ENCODE data around the gene NPDC1.

Gene NPDC1

DNA sequence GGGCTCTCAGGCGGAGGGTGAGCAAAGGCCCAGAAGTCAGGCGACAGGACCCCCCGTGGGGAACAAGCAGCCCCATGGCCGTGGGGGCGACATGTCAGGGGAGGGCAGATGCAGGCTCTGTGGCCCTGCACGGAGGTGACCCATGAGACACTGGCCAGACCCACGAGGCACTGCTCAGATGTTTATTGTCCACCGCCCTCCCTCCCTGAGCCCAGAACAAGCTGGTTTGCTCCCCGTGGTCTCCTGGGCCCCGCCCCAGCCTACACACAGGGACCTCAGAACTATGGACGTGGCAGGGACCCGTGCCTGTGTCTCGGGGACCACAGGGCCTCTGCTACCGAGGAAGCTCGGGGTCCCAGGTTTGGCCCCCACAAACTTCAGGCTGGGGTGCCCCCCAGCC is 16.0 kb downstream of the NPDC1 start:
- Histone ChIP-seq H3K27ac (peak overlapping the region; percentile 91), H3K4me3 (ENCODE audit: low read depth in 1 of 2, low read length in 1 of 2) (peak overlapping the region; percentile 83 to 86), H3K27me3 (peaks cover 10% of the 10 kb centered on the region), H3K9me3 (no peaks in the 10 kb centered on the region), H3K4me1 (ENCODE audit: control insufficient read depth in 1 of 2, insufficient read depth in 1 of 2, low read depth in 1 of 2, low read length in 1 of 2) (peaks cover 66 to 71% of the 10 kb centered on the region in 2 experiments), H3K36me3 (peaks cover 17% of the 10 kb centered on the region)
- TF ChIP-seq, protein P1, sequence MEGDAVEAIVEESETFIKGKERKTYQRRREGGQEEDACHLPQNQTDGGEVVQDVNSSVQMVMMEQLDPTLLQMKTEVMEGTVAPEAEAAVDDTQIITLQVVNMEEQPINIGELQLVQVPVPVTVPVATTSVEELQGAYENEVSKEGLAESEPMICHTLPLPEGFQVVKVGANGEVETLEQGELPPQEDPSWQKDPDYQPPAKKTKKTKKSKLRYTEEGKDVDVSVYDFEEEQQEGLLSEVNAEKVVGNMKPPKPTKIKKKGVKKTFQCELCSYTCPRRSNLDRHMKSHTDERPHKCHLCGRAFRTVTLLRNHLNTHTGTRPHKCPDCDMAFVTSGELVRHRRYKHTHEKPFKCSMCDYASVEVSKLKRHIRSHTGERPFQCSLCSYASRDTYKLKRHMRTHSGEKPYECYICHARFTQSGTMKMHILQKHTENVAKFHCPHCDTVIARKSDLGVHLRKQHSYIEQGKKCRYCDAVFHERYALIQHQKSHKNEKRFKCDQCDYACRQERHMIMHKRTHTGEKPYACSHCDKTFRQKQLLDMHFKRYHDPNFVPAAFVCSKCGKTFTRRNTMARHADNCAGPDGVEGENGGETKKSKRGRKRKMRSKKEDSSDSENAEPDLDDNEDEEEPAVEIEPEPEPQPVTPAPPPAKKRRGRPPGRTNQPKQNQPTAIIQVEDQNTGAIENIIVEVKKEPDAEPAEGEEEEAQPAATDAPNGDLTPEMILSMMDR (IDR thresholded peaks at IDR 0.05): no peak

DNA sequence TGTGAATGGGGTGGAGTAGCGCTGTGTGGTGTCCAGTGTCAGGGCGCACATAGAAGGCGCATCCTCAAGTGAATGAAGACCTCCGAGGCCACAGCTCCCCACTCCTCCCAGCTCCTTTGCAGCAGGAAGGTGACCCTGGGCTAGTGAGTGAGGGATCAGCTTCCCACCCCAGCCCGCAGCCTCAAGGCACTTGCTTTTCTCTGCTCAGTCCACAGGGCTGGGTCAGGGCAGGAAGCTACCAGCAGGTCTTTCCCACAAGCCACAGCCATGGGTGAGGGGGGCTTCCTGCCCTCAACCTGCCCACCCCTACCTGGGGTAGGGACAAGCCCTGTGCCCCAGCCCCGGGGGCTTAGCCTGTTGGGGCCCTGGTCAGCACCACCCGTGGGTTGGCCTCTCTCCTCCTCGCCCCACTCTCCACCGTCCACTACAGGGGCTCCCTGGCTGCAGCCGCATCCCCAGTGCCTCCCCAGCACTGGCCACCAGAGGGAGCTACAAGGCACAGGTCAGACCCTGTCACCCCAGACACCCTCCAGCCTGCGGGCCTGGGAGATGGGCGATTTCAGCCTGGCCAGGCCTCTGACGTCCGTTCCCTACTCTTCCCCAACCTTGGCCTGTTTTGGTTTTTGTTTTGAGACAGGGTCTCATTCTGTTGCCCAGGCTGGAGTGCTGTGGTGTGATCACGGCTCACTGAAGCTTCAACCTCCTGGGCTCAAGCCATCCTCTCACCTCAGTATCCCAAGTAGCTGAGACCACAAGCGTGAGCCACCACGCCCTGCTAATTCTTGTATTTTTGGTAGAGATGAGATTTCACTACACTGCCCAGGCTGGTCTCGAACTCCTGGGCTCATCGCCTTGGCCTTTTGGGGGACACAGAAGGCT is 16.7 kb downstream of the NPDC1 start:
- Histone ChIP-seq H3K36me3 (peaks cover 12% of the 10 kb centered on the region), H3K4me3 (ENCODE audit: low read depth in 1 of 2, low read length in 1 of 2) (peak overlapping the region; percentile 83 to 86), H3K27me3 (peaks cover 10% of the 10 kb centered on the region), H3K9me3 (no peaks in the 10 kb centered on the region), H3K27ac (peak overlapping the region; percentile 91), H3K4me1 (ENCODE audit: control insufficient read depth in 1 of 2, insufficient read depth in 1 of 2, low read depth in 1 of 2, low read length in 1 of 2) (peaks cover 59 to 64% of the 10 kb centered on the region in 2 experiments)
- TF ChIP-seq, protein P1 (IDR thresholded peaks at IDR 0.05): peak; percentile 92

DNA sequence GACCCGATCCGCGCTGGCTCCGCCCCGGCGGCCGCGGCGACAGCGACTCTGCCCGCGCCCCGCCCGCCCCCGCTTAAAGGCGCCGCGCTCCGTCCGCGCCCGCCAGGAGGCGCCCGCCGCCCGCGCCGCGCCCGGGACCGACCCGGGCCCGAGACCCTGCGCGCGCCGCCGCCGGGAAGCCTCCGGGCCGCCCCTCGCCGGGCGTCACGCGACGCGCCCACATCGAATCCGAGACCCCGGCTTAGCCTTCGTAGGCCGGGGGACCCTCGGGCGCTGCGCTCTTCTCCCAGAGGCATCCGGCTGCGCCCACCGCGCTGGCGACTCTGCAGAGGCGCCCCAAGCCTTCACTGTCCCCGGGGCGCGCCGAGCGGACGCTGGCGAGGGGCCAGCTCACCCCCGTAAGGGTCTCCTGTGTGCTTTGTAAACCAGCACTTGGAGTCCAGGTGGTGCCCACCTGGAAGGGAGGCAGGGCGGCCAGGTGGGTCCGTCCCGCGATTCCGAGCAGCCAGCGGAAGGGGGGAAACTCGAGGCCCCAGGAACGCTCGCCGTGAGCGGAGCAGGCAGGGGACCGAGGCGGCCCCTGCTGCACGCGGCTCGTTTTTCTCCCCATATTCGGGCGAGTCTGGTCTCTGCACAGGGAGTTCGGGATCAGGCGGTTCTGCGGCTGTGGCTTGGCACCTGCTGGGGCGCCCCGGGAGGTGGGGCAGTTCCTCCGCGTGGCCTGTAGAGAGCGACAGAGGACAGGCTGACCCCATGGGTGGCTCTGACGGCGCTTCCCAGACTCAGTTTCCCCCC is 17.5 kb downstream of the NPDC1 start:
- H3K27me3 ChIP-seq: peaks cover 10% of the 10 kb centered on the region

DNA sequence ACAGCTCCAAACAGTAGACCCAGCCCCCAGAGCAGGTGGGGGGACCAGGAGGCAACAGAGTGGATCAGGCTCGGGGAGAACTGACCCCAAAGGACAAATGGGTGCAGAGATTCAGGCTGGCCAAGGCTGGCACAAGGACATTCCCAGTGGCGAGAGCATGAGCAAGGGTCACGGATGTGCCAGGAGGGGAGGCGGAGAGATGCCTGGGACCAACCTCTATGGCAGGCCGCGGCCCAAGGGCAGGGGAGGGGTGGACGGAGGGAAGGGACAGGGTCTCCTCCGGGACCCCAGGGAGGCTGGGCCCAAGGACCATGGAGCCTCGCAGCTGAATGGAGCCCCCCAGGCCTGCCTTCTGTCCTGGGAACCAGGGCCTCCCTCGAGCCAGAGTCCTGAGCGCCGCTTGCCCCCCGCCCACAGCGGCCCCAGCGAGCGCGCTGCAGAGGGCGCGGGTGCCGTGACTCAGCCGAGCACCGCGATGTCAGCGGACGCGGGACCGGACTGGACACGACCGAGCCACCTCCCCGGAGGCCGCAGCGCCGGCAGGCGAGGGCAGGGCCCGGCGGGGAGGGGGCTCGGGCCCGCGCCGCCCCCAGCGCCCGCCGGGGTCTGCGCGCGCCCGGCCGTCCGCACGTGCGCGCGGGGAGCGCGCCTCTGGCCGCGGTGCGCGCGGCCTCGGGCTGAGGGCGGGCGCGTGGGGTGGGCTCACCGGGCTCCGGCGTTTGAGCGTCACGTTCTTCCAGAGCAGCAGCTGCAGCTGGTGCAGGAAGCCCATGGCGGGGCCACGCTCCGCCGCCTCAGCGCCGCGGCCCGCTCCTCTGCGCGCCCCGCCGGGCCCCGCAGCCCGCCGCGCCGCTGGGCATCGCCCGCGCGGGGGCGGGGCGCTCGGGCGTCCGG is 18.4 kb downstream of the NPDC1 start, which contains the start of gene ABCA2:
Gene ABCA2 (minus strand): TSS at position 869 of the 894 bp plus-strand sequence. CDS start 97 bp downstream, at position 772.
- H3K4me1 ChIP-seq (ENCODE audit: control insufficient read depth in 1 of 2, insufficient read depth in 1 of 2, low read depth in 1 of 2, low read length in 1 of 2): peaks cover 44 to 49% of the 10 kb centered on the region in 2 experiments
- no peaks in the 10 kb centered on the region for H3K9me3 ChIP-seq
- H3K4me3 ChIP-seq (ENCODE audit: low read depth in 1 of 2, low read length in 1 of 2): peak within 1 kb of the TSS; percentile 83 to 86
- peaks cover 10% of the 10 kb centered on the region for H3K27me3 ChIP-seq
- peaks cover 20% of the 10 kb centered on the region for H3K36me3 ChIP-seq
- H3K27ac ChIP-seq: peak within 1 kb of the TSS; percentile 91
- TF ChIP-seq, protein P1 (IDR thresholded peaks at IDR 0.05): no peak

More for the DNA sequence above, 17.5 kb downstream of the NPDC1 start:
- peaks cover 53 to 57% of the 10 kb centered on the region in 2 experiments for H3K4me1 ChIP-seq (ENCODE audit: control insufficient read depth in 1 of 2, insufficient read depth in 1 of 2, low read depth in 1 of 2, low read length in 1 of 2)
- TF ChIP-seq, protein P1 (IDR thresholded peaks at IDR 0.05): peak; percentile 67
- H3K27ac ChIP-seq: peak overlapping the region; percentile 91
- H3K36me3 ChIP-seq: peaks cover 17% of the 10 kb centered on the region
- no peaks in the 10 kb centered on the region for H3K9me3 ChIP-seq
- H3K4me3 ChIP-seq (ENCODE audit: low read depth in 1 of 2, low read length in 1 of 2): peak overlapping the region; percentile 83 to 86

GRCh38 chr9:137026828-137027227 is 19.1 kb downstream of the NPDC1 start:
- TF ChIP-seq, protein P1 (IDR thresholded peaks at IDR 0.05): no peak
- no peaks in the 10 kb centered on the region for H3K9me3 ChIP-seq
- no peak overlapping the region for H3K4me3 ChIP-seq (ENCODE audit: low read depth in 1 of 2, low read length in 1 of 2)
- no peak overlapping the region for H3K27ac ChIP-seq
- H3K36me3 ChIP-seq: peaks cover 26% of the 10 kb centered on the region
- H3K27me3 ChIP-seq: peaks cover 10% of the 10 kb centered on the region
- peaks cover 36 to 41% of the 10 kb centered on the region in 2 experiments for H3K4me1 ChIP-seq (ENCODE audit: control insufficient read depth in 1 of 2, insufficient read depth in 1 of 2, low read depth in 1 of 2, low read length in 1 of 2)
